H9 (cell line): ENCODE measurements around the gene RNF213. TPM values are rescaled to one million over a fixed set of nuclear protein-coding genes. Genes with fewer than 3 reads are reported as not detected.

Experiments used
- DNase-seq: peaks from one replicate; pipeline ENCODE4 v3.0.0-alpha.2; 2017
- H2AFZ ChIP-seq: one replicate; pipeline ENCODE4 v1.6.1; 2013; ENCODE audit warnings: mild to moderate bottlenecking, low read length, control low read depth, moderate library complexity
- H2AK5ac ChIP-seq: 2 replicates; pipeline ENCODE4 v1.6.1; 2013; ENCODE audit warnings: low read length, control low read depth, mixed read lengths; ENCODE audit not compliant: insufficient read length
- H2BK120ac ChIP-seq: one replicate; pipeline ENCODE4 v1.6.1; 2013; ENCODE audit warnings: low read depth, mild to moderate bottlenecking, low read length, control low read depth, inconsistent platforms; ENCODE audit not compliant: poor library complexity, severe bottlenecking
- H2BK12ac ChIP-seq: 2 replicates; pipeline ENCODE4 v1.6.1; 2013; ENCODE audit warnings: low read length, control low read depth, mixed read lengths, low read depth; ENCODE audit not compliant: insufficient read length
- H2BK15ac ChIP-seq: 2 replicates; pipeline ENCODE4 v1.6.1; 2013; ENCODE audit warnings: low read depth, low read length, control low read depth
- H2BK20ac ChIP-seq: one replicate; pipeline ENCODE4 v1.6.1; 2013; ENCODE audit warnings: low read depth, mild to moderate bottlenecking, low read length, control low read depth, inconsistent platforms; ENCODE audit not compliant: poor library complexity, severe bottlenecking
- H2BK5ac ChIP-seq: 2 replicates; pipeline ENCODE4 v1.6.1; 2013; ENCODE audit warnings: low read length, control low read depth, mixed read lengths; ENCODE audit not compliant: insufficient read length
- H3K14ac ChIP-seq: 2 replicates; pipeline ENCODE4 v1.6.1; 2013; ENCODE audit warnings: low read length, control low read depth; ENCODE audit not compliant: insufficient read depth
- H3K18ac ChIP-seq: 2 replicates; pipeline ENCODE4 v1.6.1; 2013; ENCODE audit warnings: low read depth, mild to moderate bottlenecking, mixed read lengths, low read length, control low read depth; ENCODE audit not compliant: insufficient read length
- H3K23ac ChIP-seq: 2 replicates; pipeline ENCODE4 v1.6.1; 2013; ENCODE audit warnings: low read length, control low read depth, mixed read lengths, low read depth; ENCODE audit not compliant: insufficient read length
- H3K23me2 ChIP-seq: 2 replicates; pipeline ENCODE4 v1.6.1; 2013; ENCODE audit warnings: low read depth, mild to moderate bottlenecking, mixed read lengths, low read length, control low read depth; ENCODE audit not compliant: insufficient read length, poor library complexity, severe bottlenecking
- H3K27ac ChIP-seq: 2 replicates; pipeline ENCODE4 v1.5.1; 2013; ENCODE audit warnings: low read length, control low read depth, mixed read lengths, low read depth; ENCODE audit not compliant: insufficient read length
- H3K27me3 ChIP-seq: 2 replicates; pipeline ENCODE4 v1.6.1; 2013; ENCODE audit warnings: low read length, control low read depth, inconsistent platforms; ENCODE audit not compliant: insufficient read depth
- H3K4ac ChIP-seq: 2 replicates; pipeline ENCODE4 v1.6.1; 2013; ENCODE audit warnings: low read depth, mild to moderate bottlenecking, control low read depth, inconsistent platforms, low read length, moderate library complexity
- H3K4me1 ChIP-seq: 2 replicates; pipeline ENCODE4 v1.6.1; 2013; ENCODE audit warnings: low read length, control low read depth, inconsistent platforms; ENCODE audit not compliant: insufficient read depth
- H3K4me2 ChIP-seq: 2 replicates; pipeline ENCODE4 v1.6.1; 2013; ENCODE audit warnings: low read length, control low read depth, mixed read lengths; ENCODE audit not compliant: insufficient read length, insufficient read depth
- H3K56ac ChIP-seq: 2 replicates; pipeline ENCODE4 v1.6.1; 2013; ENCODE audit warnings: low read depth, mild to moderate bottlenecking, mixed read lengths, low read length, control low read depth; ENCODE audit not compliant: insufficient read length
- H3K79me1 ChIP-seq: 2 replicates; pipeline ENCODE4 v1.6.1; 2013; ENCODE audit warnings: low read depth, mild to moderate bottlenecking, moderate library complexity, low read length, control low read depth, inconsistent platforms; ENCODE audit not compliant: insufficient read depth, poor library complexity, severe bottlenecking
- H3K79me2 ChIP-seq: 2 replicates; pipeline ENCODE4 v1.6.1; 2013; ENCODE audit warnings: low read length, control low read depth, inconsistent platforms; ENCODE audit not compliant: insufficient read depth
- H3K9ac ChIP-seq: 2 replicates; pipeline ENCODE4 v1.6.1; 2013; ENCODE audit warnings: low read length, control low read depth, mixed read lengths; ENCODE audit not compliant: insufficient read length; ENCODE audit errors: extremely low read depth
- H3K9me3 ChIP-seq: one replicate; pipeline ENCODE4 v1.6.1; 2013; ENCODE audit warnings: low read depth, low read length, inconsistent platforms; ENCODE audit not compliant: control insufficient read depth
- H3T11ph ChIP-seq: one replicate; pipeline ENCODE4 v1.6.1; 2013; ENCODE audit warnings: mild to moderate bottlenecking, low read length, control low read depth, inconsistent platforms
- H4K20me1 ChIP-seq: one replicate; pipeline ENCODE4 v1.6.1; 2013; ENCODE audit not compliant: control insufficient read depth, insufficient read length, insufficient read depth
- H4K5ac ChIP-seq: 2 replicates; pipeline ENCODE4 v1.6.1; 2013; ENCODE audit warnings: low read depth, mild to moderate bottlenecking, mixed read lengths, low read length, control low read depth; ENCODE audit not compliant: insufficient read length
- H4K8ac ChIP-seq: replicated peaks from 2 replicates; pipeline ENCODE4 v1.6.1; 2013; ENCODE audit warnings: low read length, control low read depth, mixed read lengths, low read depth; ENCODE audit not compliant: insufficient read length
- H4K91ac ChIP-seq: 2 replicates; pipeline ENCODE4 v1.6.1; 2013; ENCODE audit warnings: low read depth, mild to moderate bottlenecking, moderate library complexity, mixed read lengths, low read length, control low read depth; ENCODE audit not compliant: insufficient read length
- H3K27ac Mint-ChIP-seq, 3 experiments: 2 replicates in 2 of 3; 3 replicates in 1 of 3; pipeline ENCODE4 v1.8.0; 2020 to 2021; ENCODE audit warnings: mixed read lengths in 3 of 3, mild to moderate bottlenecking in 1 of 3, moderate library complexity in 1 of 3
- H3K27me3 Mint-ChIP-seq: 2 replicates; pipeline ENCODE4 v1.8.0; 2021; ENCODE audit warnings: low read depth, mild to moderate bottlenecking, moderate library complexity, mixed read lengths
- H3K36me3 Mint-ChIP-seq, 3 experiments: 2 replicates in 2 of 3; 3 replicates in 1 of 3; pipeline ENCODE4 v1.8.0; 2020 to 2021; ENCODE audit warnings: low read depth in 3 of 3, mixed read lengths in 3 of 3; ENCODE audit not compliant: insufficient read depth in 1 of 3
- H3K4me1 Mint-ChIP-seq, 2 experiments: 2 replicates each; pipeline ENCODE4 v1.8.0; 2020; ENCODE audit warnings: mixed read lengths in 2 of 2
- H3K4me3 Mint-ChIP-seq, 2 experiments: 2 replicates in 1 of 2; 3 replicates in 1 of 2; pipeline ENCODE4 v1.8.0; 2020 to 2021; ENCODE audit warnings: mild to moderate bottlenecking in 2 of 2, mixed read lengths in 2 of 2, moderate library complexity in 1 of 2
- H3K9me3 Mint-ChIP-seq, 2 experiments: 2 replicates in 1 of 2; 3 replicates in 1 of 2; pipeline ENCODE4 v1.8.0; 2020; ENCODE audit warnings: mild to moderate bottlenecking in 2 of 2, mixed read lengths in 2 of 2, moderate library complexity in 1 of 2
- CTCF ChIP-seq: fragments of 200-600 bp; sonication (generic); conservative IDR thresholded peaks from 3 replicates; pipeline ENCODE4 v1.8.0; 2021; ENCODE audit warnings: antibody characterized with exemption, mild to moderate bottlenecking
- WGBS: extraction: QIAGEN DNeasy Blood & Tissue Kit; methylation state at CpG from one replicate; pipeline ENCODE4 v1.1.7; 2013; ENCODE audit warnings: missing lambda C conversion rate, low lambda C conversion rate, mixed read lengths; ENCODE audit not compliant: insufficient read length; ENCODE audit errors: extremely low coverage; 5-methylcytosine and 5-hydroxymethylcytosine counted together
- total RNA-seq: library from RNA; stranded (reverse); gene quantifications from 2 replicates; pipeline ENCODE4 v1.2.1, GENCODE V29; 2021

Gene RNF213
- total RNA-seq, 1 experiment from 2014 or later, result 34.3 TPM

- Histone ChIP-seq H3K56ac (no peak overlapping the region), H3K23me2 (no peaks in the 10 kb centered on the region), H3K4me1 (no peaks in the 10 kb centered on the region), H2BK12ac (no peak overlapping the region), H3T11ph (no peak overlapping the region), H3K18ac (no peak overlapping the region), H2AK5ac (no peak overlapping the region), H4K91ac (no peak overlapping the region), H3K23ac (no peak overlapping the region), H3K4me2 (no peak overlapping the region), H3K9me3 (no peaks in the 10 kb centered on the region), H3K14ac (no peak overlapping the region), H4K20me1 (no peaks in the 10 kb centered on the region), H2BK5ac (no peak overlapping the region), H3K79me2 (no peaks in the 10 kb centered on the region), H2BK20ac (no peak overlapping the region), H3K27ac (no peak overlapping the region), H3K9ac (no peak overlapping the region), H3K27me3 (no peaks in the 10 kb centered on the region), H3K79me1 (no peaks in the 10 kb centered on the region), H4K5ac (no peak overlapping the region), H2BK120ac (no peak overlapping the region), H2BK15ac (no peak overlapping the region), H3K4ac (no peak overlapping the region), H4K8ac (no peak overlapping the region), H2AFZ (no peak overlapping the region)
- H3K36me3 Mint-ChIP-seq, result peaks cover 12 to 73% (median 71%) of the 10 kb centered on the region in 3 experiments; a peak in 6 of 7 replicates
- DNase-seq, result no peak
- peaks cover 0 to 4% of the 10 kb centered on the region in 2 experiments; a peak in 1 of 4 replicates for H3K4me1 Mint-ChIP-seq
- WGBS, result no CpG with 5 or more reads among the region's 14 CpGs
- H3K27me3 Mint-ChIP-seq, result no peaks in the 10 kb centered on the region
- no peak overlapping the region for H3K4me3 Mint-ChIP-seq
- no peak for TF ChIP-seq CTCF
- no peaks in the 10 kb centered on the region for H3K9me3 Mint-ChIP-seq
- no peak overlapping the region; a peak in 2 of 7 replicates for H3K27ac Mint-ChIP-seq
Measured at GRCh38 chr17:80386341-80386740, 125.7 kb downstream of the RNF213 start.
